HG03097 (cell line): ENCODE results near the gene SLC39A9.
"Not testable (repeated sequence)": the region's sequence is repeated elsewhere in the genome, so short reads cannot be mapped to it uniquely, and the experiment has no call there.

Source experiments
- ATAC-seq: cut with Tn5 transposase; IDR thresholded peaks from one replicate; pipeline ENCODE4 v1.9.1; 2021; ENCODE audit not compliant: unreplicated experiment, low FRiP score

The SLC39A9 gene

DNA sequence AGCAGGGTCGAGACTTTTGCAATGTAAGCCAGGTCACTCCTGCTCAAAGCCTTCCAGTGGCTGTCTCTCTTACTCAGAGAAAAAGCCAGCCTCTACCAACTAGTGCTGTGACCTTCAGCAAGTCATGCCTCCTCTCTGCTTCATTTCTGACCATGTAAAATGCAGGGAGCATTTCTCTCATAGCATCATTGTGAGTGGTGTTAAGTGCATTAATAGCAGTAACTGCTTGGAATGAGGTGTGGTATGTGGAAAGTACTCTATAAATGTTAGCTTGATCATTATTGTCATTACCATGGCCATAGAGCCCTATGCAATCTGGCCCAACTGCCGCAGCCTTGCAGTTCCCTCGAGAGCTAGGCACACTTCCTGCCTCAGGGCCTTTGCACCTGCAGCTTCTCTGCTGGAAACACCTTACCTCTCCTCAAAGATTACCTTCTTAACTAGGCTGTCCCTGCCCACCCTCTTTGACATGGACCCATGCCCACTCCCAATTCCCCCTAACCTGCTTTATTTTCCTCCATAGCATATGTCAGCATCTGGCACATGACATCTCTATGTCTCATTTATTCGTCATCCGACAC, 96.9 kb downstream of the SLC39A9 start:
- ATAC-seq: no peak

DNA sequence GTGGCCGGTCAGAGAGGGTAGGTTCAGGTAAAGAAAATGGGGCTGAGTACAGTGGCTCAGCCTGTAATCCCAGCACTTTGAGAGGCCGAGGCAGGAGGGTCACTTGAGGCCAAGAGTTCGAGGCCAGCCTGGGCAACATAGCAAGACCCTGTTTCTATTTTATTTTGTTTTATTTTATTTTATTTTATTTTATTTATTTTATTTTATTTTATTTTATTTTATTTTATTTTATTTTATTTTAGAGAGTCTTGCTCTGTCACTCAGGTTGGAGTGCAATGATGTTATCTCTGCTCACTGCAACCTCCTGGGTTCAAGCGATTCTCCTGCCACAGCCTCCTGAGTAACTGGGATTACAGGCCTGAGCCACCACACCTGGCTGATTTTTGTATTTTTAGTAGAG, 99.4 kb downstream of the SLC39A9 start:
- ATAC-seq: not testable (repeated sequence)

DNA sequence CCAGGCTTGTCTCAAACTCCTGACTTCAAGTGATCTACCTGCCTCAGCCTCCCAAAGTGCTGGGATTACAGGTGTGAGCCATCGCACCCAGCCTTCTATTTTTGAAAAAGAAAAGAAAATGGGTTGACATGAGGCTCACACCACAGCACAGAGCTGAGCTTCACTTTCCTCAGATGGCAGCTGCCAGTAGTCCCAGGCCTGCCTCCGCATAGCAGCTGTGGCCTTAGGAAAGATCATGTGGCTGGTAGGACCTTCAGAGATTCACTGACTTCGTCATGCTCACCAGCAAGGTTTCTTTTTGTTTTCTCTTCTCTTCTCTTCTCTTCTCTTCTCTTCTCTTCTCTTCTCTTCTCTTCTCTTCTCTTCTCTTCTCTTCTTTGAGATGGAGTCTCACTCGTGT, 99.8 kb downstream of the SLC39A9 start:
- ATAC-seq: not testable (repeated sequence)

DNA sequence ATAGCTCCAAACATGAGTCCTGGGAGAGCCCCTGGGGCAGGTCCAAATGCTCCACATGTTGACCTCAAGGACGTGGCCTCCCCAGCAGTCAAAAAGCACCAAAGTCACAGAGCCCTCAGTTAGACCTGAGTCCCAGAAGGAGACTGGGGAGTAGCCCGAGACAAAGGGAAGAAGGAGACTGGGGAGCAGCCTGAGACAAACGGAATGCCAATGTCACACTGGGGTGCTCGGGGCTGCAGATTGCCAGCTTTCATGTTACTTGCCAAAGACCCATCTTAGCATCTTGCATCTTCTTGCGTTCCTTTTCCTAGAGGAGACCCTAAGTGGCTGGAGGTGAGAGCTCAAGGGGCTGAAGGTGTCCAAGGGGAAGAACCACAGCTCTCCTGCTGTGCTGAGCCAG, 100.9 kb downstream of the SLC39A9 start:
- no peak for ATAC-seq

DNA sequence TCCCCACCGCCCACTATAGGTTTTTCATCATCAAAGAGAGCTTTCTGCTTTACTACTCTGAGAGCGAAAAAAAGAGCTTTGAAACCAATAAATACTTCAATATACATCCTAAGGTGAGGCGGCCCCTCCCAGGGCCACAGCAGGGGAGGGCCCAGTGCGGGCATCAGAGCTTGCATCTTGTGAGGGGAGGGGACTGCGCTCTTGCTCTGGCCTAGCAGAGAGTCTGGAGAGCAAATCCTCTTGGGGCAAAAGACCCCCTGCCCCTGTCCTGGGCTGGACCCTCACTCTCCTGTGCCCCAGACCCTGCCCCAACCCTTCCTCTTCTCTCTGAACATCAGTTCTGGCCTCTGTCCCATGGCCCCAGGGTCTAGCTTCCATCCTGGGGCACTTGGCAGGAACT, 101.6 kb downstream of the SLC39A9 start:
- no peak for ATAC-seq

DNA sequence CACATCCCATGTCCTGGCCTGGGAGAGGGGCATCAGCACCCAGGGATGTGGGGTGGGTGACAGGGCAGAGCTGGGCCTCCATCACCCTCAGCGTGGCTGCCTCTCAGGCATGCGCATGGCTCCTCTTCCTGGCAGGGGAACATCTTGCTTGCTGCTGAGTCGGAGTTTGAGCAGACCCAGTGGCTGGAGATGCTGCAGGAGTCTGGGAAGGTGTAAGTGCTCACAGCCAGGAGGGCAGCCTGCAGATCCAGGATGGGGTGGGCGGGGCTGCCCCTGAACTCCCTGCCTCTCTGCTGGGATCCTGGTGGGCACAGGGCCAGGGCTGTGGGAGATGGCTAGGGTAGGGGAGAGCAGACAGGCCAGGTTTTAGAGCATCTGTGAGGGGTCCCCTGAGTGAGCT, 102.2 kb downstream of the SLC39A9 start:
- ATAC-seq: no peak

DNA sequence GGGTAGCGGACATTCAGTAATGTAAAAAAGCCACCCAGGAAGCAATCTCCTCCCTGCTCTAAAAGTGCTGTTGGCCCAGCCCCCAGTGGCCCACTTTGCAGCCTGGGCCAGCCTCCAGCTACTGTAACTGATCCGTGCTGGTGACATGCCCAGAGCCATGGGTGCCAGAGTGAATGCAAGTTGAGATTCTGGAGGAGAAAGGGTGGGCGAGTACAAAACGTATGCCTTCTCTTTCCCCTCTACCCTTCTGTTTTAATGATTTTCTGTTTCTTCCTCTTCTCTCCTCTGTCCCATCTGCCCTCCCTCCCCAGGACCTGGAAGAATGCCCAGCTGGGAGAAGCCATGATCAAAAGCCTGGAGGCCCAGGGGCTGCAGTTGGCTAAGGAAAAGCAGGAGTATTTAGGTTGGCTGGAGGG, 102.9 kb downstream of the SLC39A9 start:
- no peak for ATAC-seq

DNA sequence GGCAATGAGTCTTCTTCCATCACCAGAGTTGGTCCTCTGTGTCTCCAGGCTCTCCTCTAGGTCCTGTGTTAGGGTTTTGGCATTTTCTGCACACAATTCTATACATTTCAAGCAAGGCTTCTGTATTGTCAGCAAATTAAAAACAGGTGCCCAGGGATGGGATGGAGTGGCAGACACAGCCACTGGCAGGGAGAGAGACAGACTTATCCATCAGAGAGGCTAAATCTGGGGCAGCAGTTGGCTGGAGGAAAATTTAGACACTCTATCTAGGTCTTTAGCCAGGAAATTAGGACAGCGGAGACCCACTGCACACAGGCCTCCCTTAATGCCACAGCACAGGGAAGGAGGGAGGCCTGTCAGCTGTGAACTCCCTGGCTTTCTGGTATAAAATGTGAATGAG, 106.3 kb downstream of the SLC39A9 start:
- ATAC-seq: no peak

DNA sequence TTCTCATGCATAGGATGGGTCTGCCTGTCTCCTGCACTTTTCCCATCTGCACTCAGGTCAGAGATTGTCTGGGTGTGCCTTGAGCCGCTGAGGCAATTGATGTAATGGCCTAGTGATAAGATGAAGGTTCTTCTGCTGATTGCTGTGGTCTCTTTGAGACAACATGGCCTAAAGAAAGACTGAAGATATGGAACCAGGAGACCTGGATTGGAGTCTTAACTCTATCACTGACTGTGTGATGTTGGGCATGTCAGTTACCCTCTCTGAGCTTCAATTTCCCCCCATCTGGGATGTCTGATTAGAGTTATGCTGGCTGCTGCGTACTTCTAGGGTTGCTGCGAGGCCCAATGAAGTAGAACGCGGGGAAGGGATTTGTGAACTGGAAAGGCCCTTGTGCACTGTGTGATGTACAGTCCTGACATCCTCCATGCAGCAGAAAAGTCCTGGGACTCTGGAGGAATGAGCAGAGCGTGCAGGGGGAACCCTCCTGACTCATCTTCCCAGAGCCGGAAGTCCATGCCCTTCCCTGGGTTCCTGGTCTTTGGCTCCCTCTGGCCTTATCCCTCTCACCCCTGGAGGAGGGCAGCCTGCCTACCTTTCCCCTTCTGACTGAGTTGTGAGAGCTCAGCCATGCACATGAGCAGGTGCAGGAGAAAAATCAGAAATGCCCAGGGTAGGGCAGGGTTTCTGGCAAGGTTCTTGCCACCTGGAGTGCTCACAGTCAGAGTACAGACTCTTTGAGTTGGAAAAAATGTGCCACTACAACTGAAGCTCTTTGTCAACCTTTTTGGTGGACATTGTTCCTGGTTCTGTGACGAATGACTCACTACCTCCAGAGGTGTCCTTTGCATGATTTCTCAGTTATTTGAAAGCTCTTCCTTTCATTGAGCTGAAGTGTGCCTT, 107.1 kb downstream of the SLC39A9 start:
- ATAC-seq: no peak

DNA sequence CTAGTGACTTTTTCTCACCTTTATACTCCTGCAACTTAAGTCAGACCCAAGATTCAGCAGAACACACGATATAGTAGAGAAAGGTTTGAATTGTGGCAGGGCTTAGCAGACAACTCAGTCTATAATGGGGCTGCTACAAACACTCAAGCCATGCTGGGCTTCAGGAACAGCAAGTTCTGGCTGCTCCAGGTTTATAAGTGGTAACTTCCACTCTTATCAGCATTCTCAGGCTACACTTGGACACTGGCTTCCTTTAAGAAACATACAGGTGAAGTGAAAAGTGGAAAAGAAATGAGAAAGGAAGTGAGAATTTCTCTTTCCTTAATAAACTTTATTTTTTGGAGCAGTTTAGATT, 107.7 kb downstream of the SLC39A9 start:
- no peak for ATAC-seq
